Measurements from ENCODE around the gene SLC39A10.
"Not testable (repeated sequence)": the region's sequence is repeated elsewhere in the genome, so short reads cannot be mapped to it uniquely, and the experiment has no call there.

SLC39A10 gene

DNA sequence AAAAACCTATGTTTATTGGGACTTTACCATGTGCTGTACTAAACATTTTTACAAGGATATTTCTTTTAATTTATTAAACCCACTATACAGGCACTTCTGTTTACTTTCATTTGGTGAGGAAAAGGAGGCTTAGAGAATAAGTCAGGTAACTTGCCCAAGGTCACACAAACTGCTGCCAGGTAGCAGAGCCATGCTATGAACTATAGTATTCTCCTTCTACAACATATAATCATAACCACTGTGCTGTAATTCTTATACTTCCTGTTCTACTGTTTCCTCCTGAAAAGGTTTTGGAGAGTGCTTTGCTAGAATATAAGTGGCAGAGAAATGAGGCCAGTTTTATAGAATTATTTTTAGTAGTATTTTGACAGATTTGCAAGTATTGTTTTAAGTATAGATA, 29.5 kb downstream of the SLC39A10 start:
- Histone ChIP-seq H3K9me3 (no peaks in the 10 kb centered on the region), H3K36me3 (no peaks in the 10 kb centered on the region), H3K27me3 (no peaks in the 10 kb centered on the region), H3K4me1 (ENCODE audit: control insufficient read depth in 1 of 2, insufficient read depth in 1 of 2, low read depth in 1 of 2, low read length in 1 of 2) (no peaks in the 10 kb centered on the region), H3K4me3 (ENCODE audit: low read depth in 1 of 2, low read length in 1 of 2) (no peak overlapping the region), H3K27ac (no peak overlapping the region)
- TF ChIP-seq CTCF (IDR thresholded peaks at IDR 0.05), result no peak

DNA sequence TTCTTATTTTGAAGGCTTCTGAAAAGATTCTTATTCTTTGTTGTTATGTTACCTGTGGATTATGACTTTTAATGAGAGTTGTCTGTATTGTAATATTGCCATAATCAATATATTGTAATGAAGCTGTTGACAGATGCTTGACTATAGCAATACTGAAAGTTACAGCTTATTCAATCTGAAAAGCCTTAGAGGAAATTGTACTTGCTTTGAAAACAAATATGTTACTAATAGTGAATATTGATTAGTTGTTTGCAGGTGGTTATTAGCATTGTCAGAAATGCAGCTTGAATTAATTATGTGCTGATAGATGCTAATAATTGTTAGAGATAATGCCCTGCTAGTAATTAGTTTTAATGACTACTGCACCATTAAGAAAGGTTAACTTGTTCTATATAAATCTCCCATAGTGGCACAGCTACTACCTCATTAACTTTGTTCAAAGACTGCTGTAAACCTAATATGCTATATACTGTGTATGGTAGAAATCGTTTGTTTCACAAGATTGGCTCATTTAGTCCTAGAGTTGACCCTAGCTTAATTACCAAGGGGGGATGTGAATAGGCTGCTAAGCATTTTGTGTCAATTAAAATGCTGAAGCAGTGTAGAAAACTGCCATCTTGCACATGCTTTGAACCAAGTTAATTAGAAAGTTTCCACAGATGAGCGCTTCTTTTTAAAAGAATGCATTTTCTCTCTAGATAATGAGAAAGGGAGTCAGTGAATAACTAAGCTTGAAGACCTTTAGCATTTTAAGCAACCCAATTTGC, 30.5 kb downstream of the SLC39A10 start:
- TF ChIP-seq CTCF (IDR thresholded peaks at IDR 0.05), result no peak

GRCh38 chr2:195692531-195692930, 35.5 kb downstream of the SLC39A10 start:
- H3K36me3 ChIP-seq; H3K27me3 ChIP-seq; H3K9me3 ChIP-seq; H3K27ac ChIP-seq; H3K4me3 ChIP-seq (ENCODE audit: low read depth in 1 of 2, low read length in 1 of 2); H3K4me1 ChIP-seq (ENCODE audit: control insufficient read depth in 1 of 2, insufficient read depth in 1 of 2, low read depth in 1 of 2, low read length in 1 of 2): not testable (repeated sequence)

More for the DNA sequence above, 30.5 kb downstream of the SLC39A10 start:
- Histone ChIP-seq H3K36me3 (no peaks in the 10 kb centered on the region), H3K27me3 (no peaks in the 10 kb centered on the region), H3K4me3 (ENCODE audit: low read depth in 1 of 2, low read length in 1 of 2) (no peak overlapping the region), H3K27ac (no peak overlapping the region), H3K4me1 (ENCODE audit: control insufficient read depth in 1 of 2, insufficient read depth in 1 of 2, low read depth in 1 of 2, low read length in 1 of 2) (no peaks in the 10 kb centered on the region), H3K9me3 (no peaks in the 10 kb centered on the region)

DNA sequence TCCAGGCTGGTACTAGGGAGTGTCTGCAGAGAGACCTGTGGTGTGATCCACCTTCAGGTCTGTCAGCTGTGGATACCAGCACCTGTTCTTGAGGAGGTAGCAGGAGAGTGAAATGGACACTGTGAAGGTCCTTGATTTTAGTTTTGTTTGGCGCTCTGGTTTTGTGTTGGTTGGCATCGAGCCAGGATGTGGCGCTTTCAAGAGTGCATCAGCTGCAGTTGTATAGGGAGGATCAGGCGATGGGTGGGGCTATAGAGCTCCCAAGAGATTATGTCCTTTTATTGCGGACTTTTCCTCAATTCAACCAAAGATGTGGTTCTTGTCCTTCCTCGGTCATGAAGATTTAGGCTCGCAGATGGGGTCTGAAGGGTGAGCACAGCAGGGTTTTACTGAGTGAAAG, 37.5 kb downstream of the SLC39A10 start:
- no peaks in the 10 kb centered on the region for H3K4me1 ChIP-seq (ENCODE audit: control insufficient read depth in 1 of 2, insufficient read depth in 1 of 2, low read depth in 1 of 2, low read length in 1 of 2)
- no peak overlapping the region for H3K27ac ChIP-seq
- no peaks in the 10 kb centered on the region for H3K9me3 ChIP-seq
- TF ChIP-seq CTCF (IDR thresholded peaks at IDR 0.05), result no peak
- no peaks in the 10 kb centered on the region for H3K27me3 ChIP-seq
- no peaks in the 10 kb centered on the region for H3K36me3 ChIP-seq
- H3K4me3 ChIP-seq (ENCODE audit: low read depth in 1 of 2, low read length in 1 of 2), result no peak overlapping the region

DNA sequence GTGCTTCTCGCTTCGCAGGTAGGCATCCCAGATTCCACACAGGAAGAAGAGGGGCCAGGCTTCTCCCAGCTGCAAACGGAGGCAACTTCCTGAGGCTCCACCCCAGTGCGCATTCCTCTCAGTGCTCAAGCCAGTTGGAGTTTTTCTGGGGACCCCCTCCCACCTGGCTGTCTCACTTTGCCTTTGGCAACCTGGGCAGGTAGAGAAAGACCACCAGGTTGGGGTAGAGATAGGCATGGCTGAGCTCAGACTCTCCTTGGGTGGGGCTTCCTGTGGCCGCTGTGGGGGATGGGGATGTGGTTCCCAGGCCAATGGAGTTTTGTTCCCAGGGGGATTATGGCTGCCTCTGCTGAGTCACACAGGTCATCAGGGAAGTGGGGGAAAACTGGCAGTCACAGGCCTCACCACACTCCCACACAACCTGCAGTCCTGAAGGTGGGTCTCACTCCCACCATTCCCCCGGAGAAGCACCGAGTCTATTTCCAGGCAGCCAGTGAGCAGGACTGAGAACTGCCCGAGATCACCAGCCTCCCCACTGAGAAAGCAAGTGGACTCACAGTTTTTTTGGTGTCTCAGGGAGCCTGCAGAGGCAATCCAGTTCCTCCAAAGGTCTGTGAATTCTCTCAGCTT, 38.1 kb downstream of the SLC39A10 start:
- Histone ChIP-seq H3K27me3 (no peaks in the 10 kb centered on the region), H3K9me3 (no peaks in the 10 kb centered on the region), H3K27ac (no peak overlapping the region), H3K36me3 (no peaks in the 10 kb centered on the region), H3K4me3 (ENCODE audit: low read depth in 1 of 2, low read length in 1 of 2) (no peak overlapping the region), H3K4me1 (ENCODE audit: control insufficient read depth in 1 of 2, insufficient read depth in 1 of 2, low read depth in 1 of 2, low read length in 1 of 2) (no peaks in the 10 kb centered on the region)
- TF ChIP-seq CTCF (IDR thresholded peaks at IDR 0.05), result no peak

DNA sequence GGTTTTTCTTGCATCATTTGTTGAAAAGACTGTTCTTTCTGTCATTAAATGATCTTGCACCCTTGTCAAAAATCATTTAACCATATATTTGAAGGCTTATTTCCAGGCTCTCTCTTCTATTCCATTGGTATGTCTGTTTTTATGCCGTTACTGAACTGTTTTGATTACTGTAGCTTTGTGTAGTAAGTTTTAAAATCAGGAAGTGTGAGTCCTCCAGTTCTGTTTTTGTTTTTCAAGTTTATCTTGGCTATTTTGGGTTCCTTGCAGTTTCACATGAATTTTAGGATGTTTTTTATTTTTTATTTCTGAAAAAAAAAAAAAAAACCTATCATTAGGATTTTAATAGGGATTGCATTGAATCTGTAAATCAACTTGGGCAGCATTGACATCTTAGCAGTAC, 39.0 kb downstream of the SLC39A10 start:
- Histone ChIP-seq H3K27me3 (no peaks in the 10 kb centered on the region), H3K27ac (no peak overlapping the region), H3K36me3 (no peaks in the 10 kb centered on the region), H3K4me1 (ENCODE audit: control insufficient read depth in 1 of 2, insufficient read depth in 1 of 2, low read depth in 1 of 2, low read length in 1 of 2) (no peaks in the 10 kb centered on the region), H3K4me3 (ENCODE audit: low read depth in 1 of 2, low read length in 1 of 2) (no peak overlapping the region), H3K9me3 (no peaks in the 10 kb centered on the region)
- TF ChIP-seq CTCF (IDR thresholded peaks at IDR 0.05), result no peak
